ENCODE results near the gene TSPO2.

The TSPO2 gene

DNA sequence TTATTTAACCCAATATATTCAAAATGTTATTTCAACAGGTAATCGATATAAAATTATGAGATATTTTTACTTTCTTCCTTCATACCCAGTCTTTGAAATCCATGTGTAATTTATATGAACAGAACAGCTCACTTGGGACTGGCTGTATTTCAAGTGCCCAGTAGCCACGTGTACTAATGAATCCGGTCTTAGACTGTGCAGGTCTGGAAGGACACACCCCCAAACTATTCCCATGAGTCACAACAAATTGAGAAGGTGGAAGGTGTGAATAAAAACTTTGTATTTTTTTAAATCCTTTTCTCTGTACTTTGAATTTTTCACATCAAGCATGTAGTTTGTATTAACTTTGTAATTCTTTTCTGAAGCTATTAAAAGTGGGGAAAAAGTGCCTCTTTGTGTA, 6.1 kb upstream of the TSPO2 start:
- TF ChIP-seq CTCF (IDR thresholded peaks at IDR 0.05; ENCODE audit: extremely low read depth, insufficient read depth, missing control alignments): no peak
- in situ Hi-C loops (cut with MboI; ENCODE audit: low pct_unique_long_range_greater_than_20kb, low sequenced_read_pairs, unreplicated experiment): no loop called here
- DNase-seq (ENCODE audit: low spot score): no peak

DNA sequence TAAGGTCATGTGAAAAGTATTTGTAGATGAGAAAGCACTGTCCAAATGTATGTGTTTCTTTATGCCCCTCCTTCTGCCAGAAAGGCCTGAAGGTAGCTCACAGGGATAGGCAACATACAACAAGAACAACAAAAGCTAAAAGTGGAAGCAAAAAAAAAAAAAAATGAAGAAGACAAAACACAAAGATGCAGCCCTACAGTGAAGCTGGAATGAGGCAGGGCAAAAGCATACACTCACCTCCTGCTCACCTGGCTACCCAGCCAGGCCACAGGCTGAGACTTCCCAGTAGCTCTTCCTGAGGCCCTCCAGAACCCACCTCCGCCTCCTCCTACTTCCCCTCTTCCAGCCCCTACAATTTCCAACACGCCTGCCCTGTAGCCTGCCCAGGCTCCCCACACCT, 5.7 kb upstream of the TSPO2 start:
- DNase-seq (ENCODE audit: low spot score): no peak
- in situ Hi-C loops (cut with MboI; ENCODE audit: low pct_unique_long_range_greater_than_20kb, low sequenced_read_pairs, unreplicated experiment): no loop called here
- no peak for TF ChIP-seq CTCF (IDR thresholded peaks at IDR 0.05; ENCODE audit: extremely low read depth, insufficient read depth, missing control alignments)

GRCh38 chr6:41037107-41037900, 5.0 kb upstream of the TSPO2 start:
- in situ Hi-C loops (cut with MboI; ENCODE audit: low pct_unique_long_range_greater_than_20kb, low sequenced_read_pairs, unreplicated experiment): no loop called here
- DNase-seq (ENCODE audit: low spot score): no peak
- TF ChIP-seq CTCF (IDR thresholded peaks at IDR 0.05; ENCODE audit: extremely low read depth, insufficient read depth, missing control alignments): no peak

DNA sequence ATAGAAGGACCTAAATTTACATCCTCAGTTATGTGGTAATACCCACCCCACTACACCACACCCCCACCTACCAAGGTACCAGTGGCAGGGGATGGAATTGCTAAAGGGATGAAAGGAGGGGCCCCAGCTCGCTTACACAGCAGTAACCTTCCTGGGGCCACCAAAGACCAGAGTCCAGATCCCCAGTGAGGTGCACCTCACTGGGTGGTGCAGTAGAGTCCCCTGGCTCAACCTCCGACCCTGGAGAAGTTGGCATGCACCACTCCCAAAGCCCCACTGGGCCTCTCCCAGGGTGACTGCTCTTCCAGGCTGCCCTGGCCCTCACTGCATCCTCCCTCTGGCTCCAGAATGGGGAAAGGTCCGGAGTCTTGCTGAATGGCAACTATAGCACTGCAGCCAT, 4.1 kb upstream of the TSPO2 start:
- no peak for TF ChIP-seq CTCF (IDR thresholded peaks at IDR 0.05; ENCODE audit: extremely low read depth, insufficient read depth, missing control alignments)
- DNase-seq (ENCODE audit: low spot score): no peak
- in situ Hi-C loops (cut with MboI; ENCODE audit: low pct_unique_long_range_greater_than_20kb, low sequenced_read_pairs, unreplicated experiment): no loop called here

GRCh38 chr6:41039060-41039998, 2.9 kb upstream of the TSPO2 start, which contains the start of gene UNC5CL:
UNC5CL (minus strand) TSS chr6:41039221; CDS start chr6:41035074, 4,147 bp downstream.
- TF ChIP-seq CTCF (IDR thresholded peaks at IDR 0.05; ENCODE audit: extremely low read depth, insufficient read depth, missing control alignments): peak; percentile 91
- in situ Hi-C loops (cut with MboI; ENCODE audit: low pct_unique_long_range_greater_than_20kb, low sequenced_read_pairs, unreplicated experiment): no loop called here
- peak; percentile 80 for DNase-seq (ENCODE audit: low spot score)

DNA sequence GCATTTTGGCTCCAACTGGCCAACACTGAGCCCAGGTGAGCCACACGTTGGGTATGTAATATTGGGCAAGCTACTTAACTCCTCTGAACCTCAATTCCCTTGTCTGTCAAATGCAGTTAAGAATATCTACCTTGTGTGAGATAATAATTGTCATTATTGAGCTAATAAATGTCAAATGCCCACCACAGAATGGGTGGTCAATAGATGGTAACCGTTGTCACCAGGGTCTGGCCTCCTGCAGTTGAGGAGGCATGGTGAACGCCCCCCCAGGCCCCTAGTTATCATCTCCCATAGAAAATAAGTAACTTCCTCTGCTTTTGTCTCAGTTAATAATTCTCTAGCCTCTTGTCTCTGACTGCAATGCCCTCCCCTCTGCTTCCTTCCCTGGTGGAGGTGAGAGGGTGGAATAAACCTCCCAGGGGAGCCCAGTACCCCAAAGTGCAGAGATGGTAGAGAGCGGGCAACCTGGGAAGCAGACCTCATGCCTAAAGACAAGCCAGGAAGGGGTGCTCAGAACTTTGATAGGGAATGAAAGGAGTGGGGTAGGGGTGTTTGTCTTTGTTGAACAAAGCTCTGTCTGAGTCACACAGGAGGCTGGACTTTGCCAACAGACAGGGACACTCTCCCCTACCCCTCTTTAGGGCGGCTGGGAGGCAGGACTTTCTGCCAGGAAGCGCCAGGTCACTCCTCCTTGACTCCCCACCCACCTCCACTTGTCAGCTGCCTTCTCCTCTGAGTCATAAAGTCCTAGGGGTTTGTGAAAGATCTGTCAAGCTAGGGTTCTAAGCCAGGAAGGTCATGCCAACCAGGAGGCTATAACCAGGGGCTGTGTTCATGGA, 1.9 kb upstream of the TSPO2 start:
- TF ChIP-seq CTCF (IDR thresholded peaks at IDR 0.05; ENCODE audit: extremely low read depth, insufficient read depth, missing control alignments): no peak
- DNase-seq (ENCODE audit: low spot score): no peak
- in situ Hi-C loops (cut with MboI; ENCODE audit: low pct_unique_long_range_greater_than_20kb, low sequenced_read_pairs, unreplicated experiment): no loop called here
